NT2/D1 (cell line): ENCODE data around the gene HSPA12B.

ENCODE experiments used
- DNase-seq: peaks from one replicate; pipeline ENCODE4 v3.0.0-alpha.2; 2011; ENCODE audit warnings: low read depth, low spot score
- H3K27me3 ChIP-seq: 2 replicates; pipeline ENCODE4 v1.6.0; 2011; ENCODE audit warnings: mild to moderate bottlenecking; ENCODE audit not compliant: insufficient read length, insufficient read depth
- H3K36me3 ChIP-seq: 2 replicates; pipeline ENCODE4 v1.6.1; 2011; ENCODE audit warnings: mild to moderate bottlenecking, low read length, mixed read lengths; ENCODE audit not compliant: insufficient read depth, insufficient read length
- H3K4me1 ChIP-seq: 2 replicates; pipeline ENCODE4 v1.5.1; 2011; ENCODE audit not compliant: insufficient read depth, insufficient read length
- H3K4me3 ChIP-seq: 2 replicates; pipeline ENCODE4 v1.5.1; 2011; ENCODE audit warnings: low read depth; ENCODE audit not compliant: insufficient read length
- H3K9ac ChIP-seq: 2 replicates; pipeline ENCODE4 v1.6.0; 2011; ENCODE audit warnings: low read depth; ENCODE audit not compliant: insufficient read length
- H3K9me3 ChIP-seq: 2 replicates; pipeline ENCODE4 v1.5.1; 2011; ENCODE audit warnings: mild to moderate bottlenecking, low read length; ENCODE audit not compliant: insufficient read depth
- SUZ12 ChIP-seq: IDR thresholded peaks from 2 replicates; pipeline ENCODE4 v1.6.1; 2011; ENCODE audit not compliant: insufficient read length, insufficient read depth; ENCODE audit errors: extremely low read depth
- YY1 ChIP-seq: IDR thresholded peaks from 2 replicates; pipeline ENCODE4 v1.6.1; 2011; ENCODE audit not compliant: insufficient read length, insufficient read depth
- ZNF274 ChIP-seq: IDR thresholded peaks from 2 replicates; pipeline ENCODE4 v1.6.1; 2011; ENCODE audit warnings: mild to moderate bottlenecking, low read depth, low read length

The HSPA12B gene

DNA sequence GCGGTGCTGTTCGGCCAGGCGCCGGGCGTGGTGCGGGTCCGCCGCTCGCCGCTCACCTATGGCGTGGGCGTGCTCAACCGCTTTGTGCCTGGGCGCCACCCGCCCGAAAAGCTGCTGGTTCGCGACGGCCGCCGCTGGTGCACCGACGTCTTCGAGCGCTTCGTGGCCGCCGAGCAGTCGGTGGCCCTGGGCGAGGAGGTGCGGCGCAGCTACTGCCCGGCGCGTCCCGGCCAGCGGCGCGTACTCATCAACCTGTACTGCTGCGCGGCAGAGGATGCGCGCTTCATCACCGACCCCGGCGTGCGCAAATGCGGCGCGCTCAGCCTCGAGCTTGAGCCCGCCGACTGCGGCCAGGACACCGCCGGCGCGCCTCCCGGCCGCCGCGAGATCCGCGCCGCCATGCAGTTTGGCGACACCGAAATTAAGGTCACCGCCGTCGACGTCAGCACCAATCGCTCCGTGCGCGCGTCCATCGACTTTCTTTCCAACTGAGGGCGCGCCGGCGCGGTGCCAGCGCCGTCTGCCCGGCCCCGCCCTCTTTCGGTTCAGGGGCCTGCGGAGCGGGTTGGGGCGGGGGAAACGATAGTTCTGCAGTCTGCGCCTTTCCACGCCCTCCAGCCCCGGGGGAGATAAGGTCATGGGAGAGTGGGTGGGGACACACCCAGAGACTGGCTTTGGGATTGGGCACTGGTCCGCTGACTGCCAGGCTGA lies 19.3 kb downstream of the HSPA12B start:
- peak overlapping the region; percentile 64 for H3K9ac ChIP-seq
- no peaks in the 10 kb centered on the region for H3K9me3 ChIP-seq
- peak overlapping the region; percentile 37 for H3K4me3 ChIP-seq
- peaks cover 4% of the 10 kb centered on the region for H3K4me1 ChIP-seq
- DNase-seq: peak; percentile 40
- peaks cover 7% of the 10 kb centered on the region for H3K27me3 ChIP-seq
- peaks cover 53% of the 10 kb centered on the region for H3K36me3 ChIP-seq
- TF ChIP-seq SUZ12: no peak
- TF ChIP-seq ZNF274: no peak
- TF ChIP-seq YY1: no peak

DNA sequence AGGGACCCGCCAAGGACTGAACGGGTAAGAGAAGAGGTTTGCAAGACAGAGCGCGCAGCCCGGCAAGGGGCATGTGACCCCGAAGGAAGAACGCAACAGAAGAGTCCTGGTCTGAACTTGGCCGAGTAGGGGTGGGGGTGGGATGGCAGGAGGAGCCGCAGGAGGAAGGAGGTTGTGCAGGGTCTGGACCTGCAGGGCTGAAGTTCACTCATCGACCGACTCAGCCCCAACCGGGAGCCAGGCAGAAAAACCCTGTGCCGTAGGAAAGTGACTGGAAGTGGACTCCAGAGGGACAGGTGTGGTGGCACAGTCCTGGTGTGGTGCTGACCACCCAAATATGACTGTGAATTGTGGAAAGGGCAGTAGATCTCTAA lies 19.9 kb downstream of the HSPA12B start:
- Histone ChIP-seq H3K4me3 (peak overlapping the region; percentile 12), H3K9me3 (no peaks in the 10 kb centered on the region), H3K4me1 (peaks cover 4% of the 10 kb centered on the region), H3K27me3 (peaks cover 7% of the 10 kb centered on the region), H3K36me3 (peaks cover 51% of the 10 kb centered on the region), H3K9ac (peak overlapping the region; percentile 4)
- DNase-seq: no peak
- TF ChIP-seq YY1 (no peak), ZNF274 (no peak), SUZ12 (no peak)

GRCh38 chr20:3753098-3753497 lies 20.6 kb downstream of the HSPA12B start:
- DNase-seq: peak; percentile 78
- Histone ChIP-seq H3K36me3 (peaks cover 52% of the 10 kb centered on the region), H3K9ac (no peak overlapping the region), H3K27me3 (peaks cover 7% of the 10 kb centered on the region), H3K4me3 (no peak overlapping the region), H3K9me3 (no peaks in the 10 kb centered on the region), H3K4me1 (peaks cover 4% of the 10 kb centered on the region)
- TF ChIP-seq ZNF274: no peak
- TF ChIP-seq SUZ12: no peak
- no peak for TF ChIP-seq YY1

GRCh38 chr20:3753501-3754275 lies 21.2 kb downstream of the HSPA12B start:
- peaks cover 7% of the 10 kb centered on the region for H3K27me3 ChIP-seq
- DNase-seq: no peak
- H3K9ac ChIP-seq: no peak overlapping the region
- peaks cover 53% of the 10 kb centered on the region for H3K36me3 ChIP-seq
- peaks cover 4% of the 10 kb centered on the region for H3K4me1 ChIP-seq
- TF ChIP-seq ZNF274: no peak
- no peak for TF ChIP-seq YY1
- TF ChIP-seq SUZ12: no peak
- H3K9me3 ChIP-seq: no peaks in the 10 kb centered on the region
- H3K4me3 ChIP-seq: no peak overlapping the region

- Histone ChIP-seq H3K9me3 (no peaks in the 10 kb centered on the region), H3K4me1 (peaks cover 6% of the 10 kb centered on the region), H3K27me3 (peaks cover 7% of the 10 kb centered on the region), H3K4me3 (no peak overlapping the region), H3K9ac (no peak overlapping the region), H3K36me3 (peaks cover 56% of the 10 kb centered on the region)
- no peak for TF ChIP-seq YY1
- TF ChIP-seq SUZ12: no peak
- TF ChIP-seq ZNF274: no peak
- no peak for DNase-seq
Observed at GRCh38 chr20:3754276-3754630, 21.8 kb downstream of the HSPA12B start.

- Histone ChIP-seq H3K4me3 (no peak overlapping the region), H3K9me3 (no peaks in the 10 kb centered on the region), H3K9ac (no peak overlapping the region), H3K4me1 (peaks cover 15% of the 10 kb centered on the region), H3K36me3 (peaks cover 60% of the 10 kb centered on the region), H3K27me3 (peaks cover 7% of the 10 kb centered on the region)
- DNase-seq: no peak
- TF ChIP-seq YY1: no peak
Observed at GRCh38 chr20:3755269-3755668, 22.8 kb downstream of the HSPA12B start.

DNA sequence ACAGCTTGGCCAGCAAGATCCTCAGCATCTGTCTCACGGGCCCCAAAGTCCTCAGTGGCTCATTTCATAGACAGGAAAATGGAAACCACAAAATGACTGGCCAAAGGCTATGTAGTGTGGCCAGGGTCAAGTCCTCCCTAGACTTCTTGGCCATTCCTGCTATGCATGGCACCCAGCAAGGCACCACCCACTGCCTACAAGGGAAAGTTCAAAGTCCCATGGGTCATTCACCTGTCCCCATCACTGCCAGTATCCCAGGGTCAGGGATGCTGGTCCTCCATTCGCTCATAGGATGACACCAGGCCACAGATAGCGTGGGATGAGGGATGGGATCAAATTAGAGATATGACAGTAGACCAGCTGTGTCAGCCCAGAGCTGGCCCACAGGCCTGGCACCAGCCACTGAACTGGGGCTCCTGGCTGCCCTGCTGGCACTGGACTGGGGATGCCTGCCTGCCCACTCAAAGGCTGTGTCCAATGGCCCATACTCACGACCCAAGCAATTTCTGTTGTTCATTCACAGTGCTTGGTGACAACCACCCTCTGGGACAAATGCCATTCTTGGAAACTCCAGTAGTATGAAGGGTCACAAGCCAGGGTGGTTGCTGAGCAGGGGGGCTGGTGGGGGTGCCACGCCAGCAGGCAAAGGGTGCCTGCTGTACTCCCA lies 23.5 kb downstream of the HSPA12B start:
- H3K4me3 ChIP-seq: no peak overlapping the region
- DNase-seq: no peak
- no peak overlapping the region for H3K9ac ChIP-seq
- TF ChIP-seq SUZ12 (no peak), YY1 (no peak), ZNF274 (no peak)
- H3K9me3 ChIP-seq: no peaks in the 10 kb centered on the region
- peaks cover 2% of the 10 kb centered on the region for H3K27me3 ChIP-seq
- peaks cover 18% of the 10 kb centered on the region for H3K4me1 ChIP-seq
- H3K36me3 ChIP-seq: peaks cover 54% of the 10 kb centered on the region
